ENCODE data around the gene STPG3.

Gene STPG3

GRCh38 chr9:137251194-137251461 is at the start of gene STPG3:
STPG3 (plus strand) TSS chr9:137251286; CDS start chr9:137251287, 1 bp downstream.
- Histone ChIP-seq H3K9ac (ENCODE audit: low read depth in 1 of 2, low read length in 2 of 2) (no peak within 1 kb of the TSS), H3K4me3 (ENCODE audit: low read depth in 1 of 2, low read length in 2 of 2) (no peak within 1 kb of the TSS), H3K27ac (ENCODE audit: low read depth, low read length) (no peak within 1 kb of the TSS)

GRCh38 chr9:137202966-137203365 is 48.1 kb upstream of the STPG3 start:
- Histone ChIP-seq H3K36me3 (ENCODE audit: control insufficient read depth in 1 of 2, insufficient read depth in 2 of 2, low read length in 2 of 2) (peaks cover 0 to 6% of the 10 kb centered on the region in 2 donors), H3K4me1 (ENCODE audit: control insufficient read depth in 1 of 2, insufficient read depth in 2 of 2, low read length in 2 of 2) (peaks cover 46 to 69% of the 10 kb centered on the region in 2 donors)

More at GRCh38 chr9:137251194-137251461, at the start of gene STPG3:
- Histone ChIP-seq H3K27me3 (ENCODE audit: control insufficient read depth in 1 of 2, insufficient read depth in 2 of 2, low read length in 2 of 2) (no peaks in the 10 kb centered on the region), H3K4me1 (ENCODE audit: control insufficient read depth in 1 of 2, insufficient read depth in 2 of 2, low read length in 2 of 2) (peaks cover 12 to 24% of the 10 kb centered on the region in 2 donors), H3K36me3 (ENCODE audit: control insufficient read depth in 1 of 2, insufficient read depth in 2 of 2, low read length in 2 of 2) (peaks cover 0 to under 1% of the 10 kb centered on the region in 2 donors), H3K9me3 (ENCODE audit: control insufficient read depth in 1 of 2, low read length in 2 of 2) (no peaks in the 10 kb centered on the region)

GRCh38 chr9:137204731-137205125 is 46.4 kb upstream of the STPG3 start:
- Histone ChIP-seq H3K36me3 (ENCODE audit: control insufficient read depth in 1 of 2, insufficient read depth in 2 of 2, low read length in 2 of 2) (peaks cover 0 to 9% of the 10 kb centered on the region in 2 donors), H3K9ac (ENCODE audit: low read depth in 1 of 2, low read length in 2 of 2) (peak overlapping the region; percentile 83 to 95), H3K27ac (ENCODE audit: low read depth, low read length) (no peak overlapping the region), H3K4me3 (ENCODE audit: low read depth in 1 of 2, low read length in 2 of 2) (peak overlapping the region; percentile 99), H3K4me1 (ENCODE audit: control insufficient read depth in 1 of 2, insufficient read depth in 2 of 2, low read length in 2 of 2) (peaks cover 40 to 53% of the 10 kb centered on the region in 2 donors), H3K9me3 (ENCODE audit: control insufficient read depth in 1 of 2, low read length in 2 of 2) (no peaks in the 10 kb centered on the region), H3K27me3 (ENCODE audit: control insufficient read depth in 1 of 2, insufficient read depth in 2 of 2, low read length in 2 of 2) (no peaks in the 10 kb centered on the region)

More at GRCh38 chr9:137202966-137203365, 48.1 kb upstream of the STPG3 start:
- no peaks in the 10 kb centered on the region for H3K27me3 ChIP-seq (ENCODE audit: control insufficient read depth in 1 of 2, insufficient read depth in 2 of 2, low read length in 2 of 2)
- no peak overlapping the region for H3K4me3 ChIP-seq (ENCODE audit: low read depth in 1 of 2, low read length in 2 of 2)
- H3K9me3 ChIP-seq (ENCODE audit: control insufficient read depth in 1 of 2, low read length in 2 of 2): no peaks in the 10 kb centered on the region
- no peak overlapping the region for H3K27ac ChIP-seq (ENCODE audit: low read depth, low read length)
- no peak overlapping the region for H3K9ac ChIP-seq (ENCODE audit: low read depth in 1 of 2, low read length in 2 of 2)

- Histone ChIP-seq H3K9ac (ENCODE audit: low read depth in 1 of 2, low read length in 2 of 2) (peak within 1 kb of the TSS; percentile 83 to 95), H3K4me1 (ENCODE audit: control insufficient read depth in 1 of 2, insufficient read depth in 2 of 2, low read length in 2 of 2) (peaks cover 40 to 53% of the 10 kb centered on the region in 2 donors), H3K27ac (ENCODE audit: low read depth, low read length) (peak within 1 kb of the TSS; percentile 70)
Observed at GRCh38 chr9:137205126-137206069, 45.7 kb upstream of the STPG3 start, which contains the start of the genes NDOR1 and TMEM203. NDOR1 (plus strand) TSS chr9:137205700; CDS start chr9:137205778, 78 bp downstream. TMEM203 (minus strand) TSS chr9:137205648; CDS start chr9:137205414, 234 bp downstream.

GRCh38 chr9:137206602-137207001 is 44.5 kb upstream of the STPG3 start:
- Histone ChIP-seq H3K4me1 (ENCODE audit: control insufficient read depth in 1 of 2, insufficient read depth in 2 of 2, low read length in 2 of 2) (peaks cover 34 to 48% of the 10 kb centered on the region in 2 donors), H3K9me3 (ENCODE audit: control insufficient read depth in 1 of 2, low read length in 2 of 2) (no peaks in the 10 kb centered on the region), H3K27ac (ENCODE audit: low read depth, low read length) (no peak overlapping the region), H3K4me3 (ENCODE audit: low read depth in 1 of 2, low read length in 2 of 2) (peak overlapping the region; percentile 99), H3K9ac (ENCODE audit: low read depth in 1 of 2, low read length in 2 of 2) (peak overlapping the region; percentile 83 to 95), H3K36me3 (ENCODE audit: control insufficient read depth in 1 of 2, insufficient read depth in 2 of 2, low read length in 2 of 2) (peaks cover 0 to 9% of the 10 kb centered on the region in 2 donors), H3K27me3 (ENCODE audit: control insufficient read depth in 1 of 2, insufficient read depth in 2 of 2, low read length in 2 of 2) (no peaks in the 10 kb centered on the region)

More at GRCh38 chr9:137205126-137206069, 45.7 kb upstream of the STPG3 start, which contains the start of the genes NDOR1 and TMEM203:
- H3K36me3 ChIP-seq (ENCODE audit: control insufficient read depth in 1 of 2, insufficient read depth in 2 of 2, low read length in 2 of 2): peaks cover 0 to 9% of the 10 kb centered on the region in 2 donors
- H3K9me3 ChIP-seq (ENCODE audit: control insufficient read depth in 1 of 2, low read length in 2 of 2): no peaks in the 10 kb centered on the region
- no peaks in the 10 kb centered on the region for H3K27me3 ChIP-seq (ENCODE audit: control insufficient read depth in 1 of 2, insufficient read depth in 2 of 2, low read length in 2 of 2)
- H3K4me3 ChIP-seq (ENCODE audit: low read depth in 1 of 2, low read length in 2 of 2): peak within 1 kb of the TSS; percentile 99

GRCh38 chr9:137211532-137211931 is 39.6 kb upstream of the STPG3 start:
- Histone ChIP-seq H3K9me3 (ENCODE audit: control insufficient read depth in 1 of 2, low read length in 2 of 2) (no peaks in the 10 kb centered on the region), H3K4me3 (ENCODE audit: low read depth in 1 of 2, low read length in 2 of 2) (no peak overlapping the region), H3K4me1 (ENCODE audit: control insufficient read depth in 1 of 2, insufficient read depth in 2 of 2, low read length in 2 of 2) (peaks cover 5 to 10% of the 10 kb centered on the region in 2 donors), H3K36me3 (ENCODE audit: control insufficient read depth in 1 of 2, insufficient read depth in 2 of 2, low read length in 2 of 2) (peaks cover 0 to 17% of the 10 kb centered on the region in 2 donors), H3K27me3 (ENCODE audit: control insufficient read depth in 1 of 2, insufficient read depth in 2 of 2, low read length in 2 of 2) (no peaks in the 10 kb centered on the region), H3K27ac (ENCODE audit: low read depth, low read length) (no peak overlapping the region), H3K9ac (ENCODE audit: low read depth in 1 of 2, low read length in 2 of 2) (no peak overlapping the region)

GRCh38 chr9:137212520-137212919 is 38.6 kb upstream of the STPG3 start:
- Histone ChIP-seq H3K4me3 (ENCODE audit: low read depth in 1 of 2, low read length in 2 of 2) (no peak overlapping the region), H3K9me3 (ENCODE audit: control insufficient read depth in 1 of 2, low read length in 2 of 2) (no peaks in the 10 kb centered on the region), H3K36me3 (ENCODE audit: control insufficient read depth in 1 of 2, insufficient read depth in 2 of 2, low read length in 2 of 2) (peaks cover 0 to 11% of the 10 kb centered on the region in 2 donors), H3K9ac (ENCODE audit: low read depth in 1 of 2, low read length in 2 of 2) (no peak overlapping the region), H3K27me3 (ENCODE audit: control insufficient read depth in 1 of 2, insufficient read depth in 2 of 2, low read length in 2 of 2) (no peaks in the 10 kb centered on the region), H3K4me1 (ENCODE audit: control insufficient read depth in 1 of 2, insufficient read depth in 2 of 2, low read length in 2 of 2) (peaks cover 0 to 10% of the 10 kb centered on the region in 2 donors), H3K27ac (ENCODE audit: low read depth, low read length) (no peak overlapping the region)

GRCh38 chr9:137213160-137214060 is 37.7 kb upstream of the STPG3 start:
- H3K27ac ChIP-seq (ENCODE audit: low read depth, low read length): no peak overlapping the region
- no peak overlapping the region for H3K9ac ChIP-seq (ENCODE audit: low read depth in 1 of 2, low read length in 2 of 2)
- no peak overlapping the region for H3K4me3 ChIP-seq (ENCODE audit: low read depth in 1 of 2, low read length in 2 of 2)
- peaks cover 0 to 11% of the 10 kb centered on the region in 2 donors for H3K36me3 ChIP-seq (ENCODE audit: control insufficient read depth in 1 of 2, insufficient read depth in 2 of 2, low read length in 2 of 2)
- H3K4me1 ChIP-seq (ENCODE audit: control insufficient read depth in 1 of 2, insufficient read depth in 2 of 2, low read length in 2 of 2): peaks cover 1 to 19% of the 10 kb centered on the region in 2 donors
- no peaks in the 10 kb centered on the region for H3K9me3 ChIP-seq (ENCODE audit: control insufficient read depth in 1 of 2, low read length in 2 of 2)
- no peaks in the 10 kb centered on the region for H3K27me3 ChIP-seq (ENCODE audit: control insufficient read depth in 1 of 2, insufficient read depth in 2 of 2, low read length in 2 of 2)

GRCh38 chr9:137214620-137215019 is 36.5 kb upstream of the STPG3 start:
- Histone ChIP-seq H3K9me3 (ENCODE audit: control insufficient read depth in 1 of 2, low read length in 2 of 2) (no peaks in the 10 kb centered on the region), H3K36me3 (ENCODE audit: control insufficient read depth in 1 of 2, insufficient read depth in 2 of 2, low read length in 2 of 2) (peaks cover 0 to 8% of the 10 kb centered on the region in 2 donors), H3K27ac (ENCODE audit: low read depth, low read length) (no peak overlapping the region), H3K4me1 (ENCODE audit: control insufficient read depth in 1 of 2, insufficient read depth in 2 of 2, low read length in 2 of 2) (peaks cover 9 to 31% of the 10 kb centered on the region in 2 donors), H3K9ac (ENCODE audit: low read depth in 1 of 2, low read length in 2 of 2) (no peak overlapping the region), H3K27me3 (ENCODE audit: control insufficient read depth in 1 of 2, insufficient read depth in 2 of 2, low read length in 2 of 2) (no peaks in the 10 kb centered on the region), H3K4me3 (ENCODE audit: low read depth in 1 of 2, low read length in 2 of 2) (no peak overlapping the region)
